B cell (primary cell): Measurements from ENCODE around the gene TRMT2B.

Experiments used
- EZH2 ChIP-seq: IDR thresholded peaks from 2 replicates; pipeline ENCODE4 v1.6.1; 2012; ENCODE audit warnings: borderline replicate concordance, low read depth, mild to moderate bottlenecking, moderate library complexity, low read length; ENCODE audit not compliant: insufficient read depth, poor library complexity, severe bottlenecking
- TF ChIP-seq, protein P1 (sequence below): fragments of 200-600 bp; IDR thresholded peaks from one replicate; pipeline ENCODE4 v1.8.0; 2022; ENCODE audit warnings: antibody characterized with exemption, mild to moderate bottlenecking

GRCh38 chrX:100976211-100976610 lies 75.7 kb downstream of the TRMT2B start:
- TF ChIP-seq, protein P1, sequence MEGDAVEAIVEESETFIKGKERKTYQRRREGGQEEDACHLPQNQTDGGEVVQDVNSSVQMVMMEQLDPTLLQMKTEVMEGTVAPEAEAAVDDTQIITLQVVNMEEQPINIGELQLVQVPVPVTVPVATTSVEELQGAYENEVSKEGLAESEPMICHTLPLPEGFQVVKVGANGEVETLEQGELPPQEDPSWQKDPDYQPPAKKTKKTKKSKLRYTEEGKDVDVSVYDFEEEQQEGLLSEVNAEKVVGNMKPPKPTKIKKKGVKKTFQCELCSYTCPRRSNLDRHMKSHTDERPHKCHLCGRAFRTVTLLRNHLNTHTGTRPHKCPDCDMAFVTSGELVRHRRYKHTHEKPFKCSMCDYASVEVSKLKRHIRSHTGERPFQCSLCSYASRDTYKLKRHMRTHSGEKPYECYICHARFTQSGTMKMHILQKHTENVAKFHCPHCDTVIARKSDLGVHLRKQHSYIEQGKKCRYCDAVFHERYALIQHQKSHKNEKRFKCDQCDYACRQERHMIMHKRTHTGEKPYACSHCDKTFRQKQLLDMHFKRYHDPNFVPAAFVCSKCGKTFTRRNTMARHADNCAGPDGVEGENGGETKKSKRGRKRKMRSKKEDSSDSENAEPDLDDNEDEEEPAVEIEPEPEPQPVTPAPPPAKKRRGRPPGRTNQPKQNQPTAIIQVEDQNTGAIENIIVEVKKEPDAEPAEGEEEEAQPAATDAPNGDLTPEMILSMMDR: no peak
- TF ChIP-seq EZH2: no peak
